Measurements from ENCODE around the gene CNKSR3. TPM values are rescaled to one million over a fixed set of nuclear protein-coding genes. Genes with fewer than 3 reads are reported as not detected.

CNKSR3 gene
- total and polyA plus RNA-seq, 5 donors: 7.9 to 21.1 (median 18.1) TPM

GRCh38 chr6:154489822-154490221, 20.7 kb downstream of the CNKSR3 start:
- DNase-seq (no peak), ATAC-seq (no peak)
- no peaks in the 10 kb centered on the region for H3K27me3 ChIP-seq (ENCODE audit: control insufficient read depth, insufficient read depth)
- H3K9me3 ChIP-seq (ENCODE audit: control insufficient read depth, low read length): no peaks in the 10 kb centered on the region
- H3K27ac ChIP-seq (ENCODE audit: low read length): no peak overlapping the region
- 89% methylated on average over 5 of the region's 5 CpGs for WGBS
- H3K4me3 ChIP-seq (ENCODE audit: low read length): no peak overlapping the region
- intact Hi-C loops (cut with DNase I): loop anchor here in 1 of 4 donors (10.0 kb wide), 1 partner anchor 45 kb away; no protein-coding TSS in a partner anchor
- H3K4me1 ChIP-seq (ENCODE audit: control insufficient read depth, insufficient read depth, low read length): peaks cover 12% of the 10 kb centered on the region

GRCh38 chr6:154488802-154489437, 21.6 kb downstream of the CNKSR3 start:
- WGBS: 88% methylated on average over 11 of the region's 11 CpGs
- Histone ChIP-seq H3K27me3 (ENCODE audit: control insufficient read depth, insufficient read depth) (no peaks in the 10 kb centered on the region), H3K4me3 (ENCODE audit: low read length) (no peak overlapping the region), H3K4me1 (ENCODE audit: control insufficient read depth, insufficient read depth, low read length) (peaks cover 9% of the 10 kb centered on the region), H3K9me3 (ENCODE audit: control insufficient read depth, low read length) (no peaks in the 10 kb centered on the region), H3K27ac (ENCODE audit: low read length) (no peak overlapping the region)
- ATAC-seq: no peak
- intact Hi-C loops (cut with DNase I): no loop called here
- no peak for DNase-seq

GRCh38 chr6:154488248-154488593, 22.3 kb downstream of the CNKSR3 start:
- intact Hi-C loops (cut with DNase I): no loop called here
- no peak overlapping the region for H3K27ac ChIP-seq (ENCODE audit: low read length)
- H3K9me3 ChIP-seq (ENCODE audit: control insufficient read depth, low read length): no peaks in the 10 kb centered on the region
- H3K4me1 ChIP-seq (ENCODE audit: control insufficient read depth, insufficient read depth, low read length): peaks cover 9% of the 10 kb centered on the region
- H3K27me3 ChIP-seq (ENCODE audit: control insufficient read depth, insufficient read depth): no peaks in the 10 kb centered on the region
- no peak for DNase-seq
- ATAC-seq: no peak
- H3K4me3 ChIP-seq (ENCODE audit: low read length): no peak overlapping the region
- WGBS: 86% methylated on average over 1 of the region's 1 CpG

GRCh38 chr6:154487367-154488247, 22.9 kb downstream of the CNKSR3 start:
- DNase-seq (no peak), ATAC-seq (no peak)
- H3K27me3 ChIP-seq (ENCODE audit: control insufficient read depth, insufficient read depth): no peaks in the 10 kb centered on the region
- intact Hi-C loops (cut with DNase I): no loop called here
- WGBS: 77% methylated on average over 6 of the region's 6 CpGs
- peaks cover 15% of the 10 kb centered on the region for H3K4me1 ChIP-seq (ENCODE audit: control insufficient read depth, insufficient read depth, low read length)
- no peaks in the 10 kb centered on the region for H3K9me3 ChIP-seq (ENCODE audit: control insufficient read depth, low read length)
- H3K27ac ChIP-seq (ENCODE audit: low read length): no peak overlapping the region
- H3K4me3 ChIP-seq (ENCODE audit: low read length): no peak overlapping the region

GRCh38 chr6:154485815-154486214, 24.7 kb downstream of the CNKSR3 start:
- WGBS: 67% methylated on average over 9 of the region's 9 CpGs
- intact Hi-C loops (cut with DNase I): no loop called here
- Histone ChIP-seq H3K4me1 (ENCODE audit: control insufficient read depth, insufficient read depth, low read length) (peaks cover 8% of the 10 kb centered on the region), H3K4me3 (ENCODE audit: low read length) (no peak overlapping the region), H3K27ac (ENCODE audit: low read length) (no peak overlapping the region), H3K27me3 (ENCODE audit: control insufficient read depth, insufficient read depth) (no peaks in the 10 kb centered on the region), H3K9me3 (ENCODE audit: control insufficient read depth, low read length) (no peaks in the 10 kb centered on the region)
- DNase-seq: peak in 1 of 3 donors; percentile 22
- peak; percentile 25 to 72 for ATAC-seq

- Histone ChIP-seq H3K4me3 (ENCODE audit: low read length) (no peak overlapping the region), H3K9me3 (ENCODE audit: control insufficient read depth, low read length) (no peaks in the 10 kb centered on the region), H3K27ac (ENCODE audit: low read length) (no peak overlapping the region), H3K27me3 (ENCODE audit: control insufficient read depth, insufficient read depth) (no peaks in the 10 kb centered on the region), H3K4me1 (ENCODE audit: control insufficient read depth, insufficient read depth, low read length) (peaks cover 6% of the 10 kb centered on the region)
- ATAC-seq (no peak), DNase-seq (no peak)
- intact Hi-C loops (cut with DNase I): no loop called here
Measured at GRCh38 chr6:154484942-154485341, 25.5 kb downstream of the CNKSR3 start.

- DNase-seq (peak in 1 of 3 donors; percentile 7), ATAC-seq (peak in 1 of 2 donors; percentile 34)
- H3K9me3 ChIP-seq (ENCODE audit: control insufficient read depth, low read length): no peaks in the 10 kb centered on the region
- H3K4me3 ChIP-seq (ENCODE audit: low read length): no peak overlapping the region
- WGBS: 32% methylated on average over 4 of the region's 4 CpGs
- intact Hi-C loops (cut with DNase I): no loop called here
- H3K27ac ChIP-seq (ENCODE audit: low read length): peak overlapping the region; percentile 34
- peaks cover 11% of the 10 kb centered on the region for H3K4me1 ChIP-seq (ENCODE audit: control insufficient read depth, insufficient read depth, low read length)
- H3K27me3 ChIP-seq (ENCODE audit: control insufficient read depth, insufficient read depth): no peaks in the 10 kb centered on the region
Measured at GRCh38 chr6:154482858-154483257, 27.6 kb downstream of the CNKSR3 start.

- ATAC-seq (no peak), DNase-seq (no peak)
- no peak overlapping the region for H3K27ac ChIP-seq (ENCODE audit: low read length)
- peaks cover 11% of the 10 kb centered on the region for H3K4me1 ChIP-seq (ENCODE audit: control insufficient read depth, insufficient read depth, low read length)
- H3K9me3 ChIP-seq (ENCODE audit: control insufficient read depth, low read length): no peaks in the 10 kb centered on the region
- no peak overlapping the region for H3K4me3 ChIP-seq (ENCODE audit: low read length)
- WGBS: 54% methylated on average over 3 of the region's 3 CpGs
- intact Hi-C loops (cut with DNase I): no loop called here
- no peaks in the 10 kb centered on the region for H3K27me3 ChIP-seq (ENCODE audit: control insufficient read depth, insufficient read depth)
Measured at GRCh38 chr6:154481521-154482013, 28.9 kb downstream of the CNKSR3 start.

GRCh38 chr6:154479771-154480639, 30.5 kb downstream of the CNKSR3 start:
- Histone ChIP-seq H3K9me3 (ENCODE audit: control insufficient read depth, low read length) (no peaks in the 10 kb centered on the region), H3K4me1 (ENCODE audit: control insufficient read depth, insufficient read depth, low read length) (peaks cover 16% of the 10 kb centered on the region), H3K27ac (ENCODE audit: low read length) (no peak overlapping the region), H3K4me3 (ENCODE audit: low read length) (peak overlapping the region; percentile 22), H3K27me3 (ENCODE audit: control insufficient read depth, insufficient read depth) (no peaks in the 10 kb centered on the region)
- DNase-seq: no peak
- ATAC-seq: no peak
- WGBS: 70% methylated on average over 12 of the region's 12 CpGs
- intact Hi-C loops (cut with DNase I): no loop called here

- peaks cover 21% of the 10 kb centered on the region for H3K4me1 ChIP-seq (ENCODE audit: control insufficient read depth, insufficient read depth, low read length)
- H3K27ac ChIP-seq (ENCODE audit: low read length): no peak overlapping the region
- H3K9me3 ChIP-seq (ENCODE audit: control insufficient read depth, low read length): no peaks in the 10 kb centered on the region
- no peak for ATAC-seq
- H3K4me3 ChIP-seq (ENCODE audit: low read length): peak overlapping the region; percentile 22
- WGBS: 59% methylated on average over 9 of the region's 9 CpGs
- no peaks in the 10 kb centered on the region for H3K27me3 ChIP-seq (ENCODE audit: control insufficient read depth, insufficient read depth)
- intact Hi-C loops (cut with DNase I): no loop called here
- no peak for DNase-seq
Measured at GRCh38 chr6:154479351-154479769, 31.1 kb downstream of the CNKSR3 start.
